Measurements from ENCODE around the gene POLH. TPM values are rescaled to one million over a fixed set of nuclear protein-coding genes. Genes with fewer than 3 reads are reported as not detected.

POLH gene
- total and polyA plus RNA-seq, 9 of the 15 experiments (the other 6 are each of a cell fraction or from before 2014, with no cell fraction given) = 5.8 to 31.6 (median 20.6) TPM

GRCh38 chr6:43570876-43571441 lies 5.0 kb upstream of the POLH start (continued):
- TF ChIP-seq ZNF518B (CRISPR knock-in tag; IDR thresholded peaks at IDR 0.05) = 0 out of 2 replicates have a peak, but pooled peaks have one; percentile 28
- TF ChIP-seq PHB (CRISPR knock-in tag; IDR thresholded peaks at IDR 0.05) = no peak
- no peak for TF ChIP-seq ZFP36 (IDR thresholded peaks at IDR 0.05; ENCODE audit: low read depth, low read length, partially characterized antibody)
- no peak for TF ChIP-seq MECOM (CRISPR knock-in tag; IDR thresholded peaks at IDR 0.05)
- TF ChIP-seq, protein P1, sequence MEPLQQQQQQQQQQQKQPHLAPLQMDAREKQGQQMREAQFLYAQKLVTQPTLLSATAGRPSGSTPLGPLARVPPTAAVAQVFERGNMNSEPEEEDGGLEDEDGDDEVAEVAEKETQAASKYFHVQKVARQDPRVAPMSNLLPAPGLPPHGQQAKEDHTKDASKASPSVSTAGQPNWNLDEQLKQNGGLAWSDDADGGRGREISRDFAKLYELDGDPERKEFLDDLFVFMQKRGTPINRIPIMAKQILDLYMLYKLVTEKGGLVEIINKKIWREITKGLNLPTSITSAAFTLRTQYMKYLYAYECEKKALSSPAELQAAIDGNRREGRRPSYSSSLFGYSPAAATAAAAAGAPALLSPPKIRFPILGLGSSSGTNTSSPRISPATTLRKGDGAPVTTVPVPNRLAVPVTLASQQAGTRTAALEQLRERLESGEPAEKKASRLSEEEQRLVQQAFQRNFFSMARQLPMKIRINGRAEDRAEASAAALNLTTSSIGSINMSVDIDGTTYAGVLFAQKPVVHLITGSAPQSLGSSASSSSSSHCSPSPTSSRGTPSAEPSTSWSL (CRISPR knock-in tag; IDR thresholded peaks at IDR 0.05; ENCODE audit: borderline replicate concordance) = no peak
- no peak for TF ChIP-seq NFIX (CRISPR knock-in tag; IDR thresholded peaks at IDR 0.05; ENCODE audit: low read depth)
- no peak for TF ChIP-seq ELK3 (CRISPR knock-in tag; IDR thresholded peaks at IDR 0.05)
- TF ChIP-seq KAT7 (CRISPR knock-in tag; IDR thresholded peaks at IDR 0.05; ENCODE audit: borderline replicate concordance) = no peak
- no peak for TF ChIP-seq CEBPZ (IDR thresholded peaks at IDR 0.05; ENCODE audit: borderline replicate concordance, low read depth, low read length)
- no peak for TF ChIP-seq KDM5B (IDR thresholded peaks at IDR 0.05; ENCODE audit: insufficient replicate concordance, low read depth, low read length)
- no peak for TF ChIP-seq TCFL5 (CRISPR knock-in tag; conservative IDR thresholded peaks at IDR 0.05)
- no peak for TF ChIP-seq FOXJ3 (CRISPR knock-in tag; IDR thresholded peaks at IDR 0.05)
- no peak for TF ChIP-seq NCOA4 (IDR thresholded peaks at IDR 0.05; ENCODE audit: partially characterized antibody)
- TF ChIP-seq IRF1 (CRISPR knock-in tag; IDR thresholded peaks at IDR 0.05; ENCODE audit: borderline replicate concordance) = no peak
- TF ChIP-seq EP400 (IDR thresholded peaks at IDR 0.05) = peak; percentile 58
- no peak; the same call in 1 of the 2 replicates for TF ChIP-seq LEF1 (IDR thresholded peaks at IDR 0.05)
- no peak for TF ChIP-seq KLF10 (CRISPR knock-in tag; IDR thresholded peaks at IDR 0.05)
